Neural progenitor cell (in vitro differentiated cells): Measurements from ENCODE around the gene TCTA. TPM values are rescaled to one million over a fixed set of nuclear protein-coding genes. Genes with fewer than 3 reads are reported as not detected.

Source experiments
- DNase-seq: peaks from one replicate; pipeline ENCODE4 v3.0.0-alpha.2; 2016; ENCODE audit warnings: low spot score
- H2AFZ ChIP-seq: fragments of 200-600 bp; sonication (generic); replicated peaks from 2 replicates; pipeline ENCODE4 v1.6.1; 2016; ENCODE audit warnings: antibody characterized with exemption
- H3F3A ChIP-seq: fragments of 200-600 bp; sonication (generic); 2 replicates; pipeline ENCODE4 v1.6.1; 2016; ENCODE audit warnings: antibody characterized with exemption, low read depth
- H3K27ac ChIP-seq: fragments of 200-600 bp; sonication (generic); 2 replicates; pipeline ENCODE4 v1.5.1; 2016; ENCODE audit warnings: mild to moderate bottlenecking
- H3K27me3 ChIP-seq: fragments of 200-600 bp; sonication (generic); 2 replicates; pipeline ENCODE4 v1.6.1; 2016; ENCODE audit warnings: mild to moderate bottlenecking, moderate library complexity
- H3K36me3 ChIP-seq: fragments of 200-600 bp; sonication (generic); 2 replicates; pipeline ENCODE4 v1.5.1; 2016
- H3K4me1 ChIP-seq: fragments of 200-600 bp; sonication (generic); 2 replicates; pipeline ENCODE4 v1.6.1; 2016; ENCODE audit warnings: mixed run types
- H3K4me2 ChIP-seq: fragments of 200-600 bp; sonication (generic); 2 replicates; pipeline ENCODE4 v1.6.1; 2016
- H3K4me3 ChIP-seq: fragments of 200-600 bp; sonication (generic); 2 replicates; pipeline ENCODE4 v1.5.1; 2016
- H3K79me2 ChIP-seq: fragments of 200-600 bp; sonication (generic); 2 replicates; pipeline ENCODE4 v1.6.1; 2016; ENCODE audit warnings: low read depth
- H3K9ac ChIP-seq: fragments of 200-600 bp; sonication (generic); 2 replicates; pipeline ENCODE4 v1.6.1; 2016
- H3K9me3 ChIP-seq: fragments of 200-600 bp; sonication (generic); 2 replicates; pipeline ENCODE4 v1.5.1; 2016; ENCODE audit warnings: low read depth
- H4K20me1 ChIP-seq: fragments of 200-600 bp; sonication (generic); 2 replicates; pipeline ENCODE4 v1.6.1; 2016; ENCODE audit warnings: low read depth
- H3K27ac Mint-ChIP-seq: 3 replicates; pipeline ENCODE4 v1.8.0; 2021; ENCODE audit warnings: mixed read lengths
- H3K27me3 Mint-ChIP-seq: 2 replicates; pipeline ENCODE4 v1.8.0; 2022; ENCODE audit warnings: low read depth, mild to moderate bottlenecking, inconsistent platforms, moderate library complexity, mixed read lengths; ENCODE audit not compliant: insufficient read depth
- H3K36me3 Mint-ChIP-seq: 3 replicates; pipeline ENCODE4 v1.8.0; 2021; ENCODE audit warnings: mixed read lengths
- H3K4me1 Mint-ChIP-seq: 3 replicates; pipeline ENCODE4 v1.8.0; 2021; ENCODE audit warnings: mixed read lengths
- H3K4me3 Mint-ChIP-seq: 3 replicates; pipeline ENCODE4 v1.8.0; 2021; ENCODE audit warnings: mild to moderate bottlenecking, moderate library complexity, mixed read lengths
- H3K9me3 Mint-ChIP-seq: 3 replicates; pipeline ENCODE4 v1.8.0; 2020; ENCODE audit warnings: mixed read lengths
- EZH2 ChIP-seq: fragments of 200-600 bp; sonication (generic); IDR thresholded peaks from 2 replicates; pipeline ENCODE4 v1.6.1; 2017; ENCODE audit warnings: antibody characterized with exemption, mild to moderate bottlenecking, moderate library complexity
- EZH2phosphoT487 ChIP-seq: fragments of 200-600 bp; sonication (generic); IDR thresholded peaks from 2 replicates; pipeline ENCODE4 v1.6.1; 2017; ENCODE audit warnings: antibody characterized with exemption
- total RNA-seq: library from RNA; depleted of rRNA; stranded (reverse); fragments of >200 nt; gene quantifications from 2 replicates; pipeline ENCODE4 v1.2.3, GENCODE V29; 2015; ENCODE audit warnings: low replicate concordance
- TF ChIP-seq, protein P1 (sequence below): fragments of 200-600 bp; sonication (generic); IDR thresholded peaks from 2 replicates; pipeline ENCODE4 v1.5.1; 2017; ENCODE audit warnings: antibody characterized with exemption, mild to moderate bottlenecking

Gene TCTA
- total RNA-seq, 1 donor from 2014 or later: 1.4 TPM

DNA sequence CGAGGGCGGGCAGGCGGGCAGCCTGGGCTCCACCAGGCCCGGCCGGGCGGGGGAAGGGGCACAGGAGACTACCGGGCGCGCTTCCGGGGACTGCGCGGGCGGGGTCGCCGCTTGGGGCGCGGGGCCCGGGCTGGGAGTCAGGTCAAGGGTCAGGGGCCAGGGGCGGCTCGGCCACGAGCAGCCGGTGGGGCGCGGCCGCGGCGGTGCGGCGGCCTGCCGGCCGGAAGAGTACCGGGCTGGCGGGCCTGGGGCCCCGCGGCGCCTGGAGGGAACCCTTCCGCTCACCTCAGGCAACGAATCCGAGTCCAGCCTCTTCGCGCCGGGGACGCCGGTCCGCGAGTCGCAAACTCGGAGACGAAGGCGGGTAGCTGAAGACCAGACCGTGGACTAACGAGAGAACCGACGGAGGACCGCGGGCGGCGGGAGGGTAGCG lies 672 bp upstream of the TCTA start:
- Histone ChIP-seq H4K20me1 (peaks cover 48% of the 10 kb centered on the region), H3K27ac (peak overlapping the region; percentile 92), H3F3A (peaks cover 15% of the 10 kb centered on the region), H3K4me2 (peak overlapping the region; percentile 89), H3K9me3 (no peaks in the 10 kb centered on the region), H3K4me3 (peak overlapping the region; percentile 84), H3K79me2 (peaks cover 55% of the 10 kb centered on the region), H3K9ac (peak overlapping the region; percentile 87), H3K27me3 (no peaks in the 10 kb centered on the region), H2AFZ (no peak overlapping the region), H3K36me3 (no peaks in the 10 kb centered on the region), H3K4me1 (peaks cover 12% of the 10 kb centered on the region)
- Mint-ChIP-seq H3K4me1 (peaks cover 33% of the 10 kb centered on the region), H3K27me3 (peaks cover 4% of the 10 kb centered on the region), H3K36me3 (peaks cover 2% of the 10 kb centered on the region), H3K4me3 (peak overlapping the region; percentile 92), H3K27ac (no peak overlapping the region), H3K9me3 (no peaks in the 10 kb centered on the region)
- DNase-seq: peak; percentile 86
- TF ChIP-seq EZH2: no peak
- TF ChIP-seq, protein P1, sequence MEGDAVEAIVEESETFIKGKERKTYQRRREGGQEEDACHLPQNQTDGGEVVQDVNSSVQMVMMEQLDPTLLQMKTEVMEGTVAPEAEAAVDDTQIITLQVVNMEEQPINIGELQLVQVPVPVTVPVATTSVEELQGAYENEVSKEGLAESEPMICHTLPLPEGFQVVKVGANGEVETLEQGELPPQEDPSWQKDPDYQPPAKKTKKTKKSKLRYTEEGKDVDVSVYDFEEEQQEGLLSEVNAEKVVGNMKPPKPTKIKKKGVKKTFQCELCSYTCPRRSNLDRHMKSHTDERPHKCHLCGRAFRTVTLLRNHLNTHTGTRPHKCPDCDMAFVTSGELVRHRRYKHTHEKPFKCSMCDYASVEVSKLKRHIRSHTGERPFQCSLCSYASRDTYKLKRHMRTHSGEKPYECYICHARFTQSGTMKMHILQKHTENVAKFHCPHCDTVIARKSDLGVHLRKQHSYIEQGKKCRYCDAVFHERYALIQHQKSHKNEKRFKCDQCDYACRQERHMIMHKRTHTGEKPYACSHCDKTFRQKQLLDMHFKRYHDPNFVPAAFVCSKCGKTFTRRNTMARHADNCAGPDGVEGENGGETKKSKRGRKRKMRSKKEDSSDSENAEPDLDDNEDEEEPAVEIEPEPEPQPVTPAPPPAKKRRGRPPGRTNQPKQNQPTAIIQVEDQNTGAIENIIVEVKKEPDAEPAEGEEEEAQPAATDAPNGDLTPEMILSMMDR: no peak
- no peak for TF ChIP-seq EZH2phosphoT487

DNA sequence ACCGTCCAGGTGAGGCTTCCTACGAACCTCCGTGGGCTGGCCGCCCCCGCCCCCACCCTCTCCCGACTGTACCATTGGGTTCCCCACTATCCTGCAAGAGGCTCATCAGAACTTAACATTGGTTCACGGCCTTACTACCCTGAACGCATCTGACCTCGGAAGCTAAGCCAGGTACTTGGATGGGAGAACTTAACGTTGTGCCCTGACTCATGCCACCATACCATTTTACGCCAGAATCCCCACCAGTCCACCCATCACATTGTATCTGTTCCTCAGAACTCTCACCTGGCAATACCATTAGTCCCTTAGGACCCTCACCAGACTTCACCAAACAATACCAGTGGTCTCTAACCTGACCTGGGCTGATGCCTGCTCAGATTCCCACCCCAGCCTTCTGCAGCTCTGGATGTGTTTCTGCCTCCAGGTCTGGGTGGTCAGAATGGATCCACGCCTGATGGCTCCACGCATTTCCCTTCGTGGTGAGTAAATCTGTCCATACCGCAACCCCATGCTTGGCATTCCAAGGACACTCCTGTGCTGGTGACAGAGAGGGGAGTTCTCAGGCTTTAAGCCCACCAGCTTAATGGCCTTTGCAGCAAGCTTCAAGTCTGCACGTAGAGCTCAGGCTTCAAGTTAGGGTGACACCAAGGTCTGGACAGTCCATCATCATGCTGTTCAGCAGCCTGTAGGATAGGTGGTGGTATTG lies 562 bp downstream of the TCTA start:
- peaks cover 15% of the 10 kb centered on the region for H3F3A ChIP-seq
- no peak for TF ChIP-seq EZH2phosphoT487
- no peak for TF ChIP-seq EZH2
- TF ChIP-seq, protein P1: no peak
- H3K27me3 Mint-ChIP-seq: peaks cover 4% of the 10 kb centered on the region
- H3K4me1 ChIP-seq: peaks cover 12% of the 10 kb centered on the region
- no peaks in the 10 kb centered on the region for H3K27me3 ChIP-seq
- peak; percentile 32 for DNase-seq
- H3K9me3 Mint-ChIP-seq: no peaks in the 10 kb centered on the region
- peaks cover 36% of the 10 kb centered on the region for H4K20me1 ChIP-seq
- H3K36me3 ChIP-seq: no peaks in the 10 kb centered on the region
- peak overlapping the region; percentile 22 for H2AFZ ChIP-seq
- no peaks in the 10 kb centered on the region for H3K9me3 ChIP-seq
- H3K9ac ChIP-seq: peak overlapping the region; percentile 27
- H3K27ac ChIP-seq: no peak overlapping the region
- peak overlapping the region; percentile 31 for H3K27ac Mint-ChIP-seq
- peaks cover 2% of the 10 kb centered on the region for H3K36me3 Mint-ChIP-seq
- H3K79me2 ChIP-seq: peaks cover 43% of the 10 kb centered on the region
- peak overlapping the region; percentile 89 for H3K4me2 ChIP-seq
- H3K4me3 Mint-ChIP-seq: peak overlapping the region; percentile 92
- H3K4me3 ChIP-seq: peak overlapping the region; percentile 84
- H3K4me1 Mint-ChIP-seq: peaks cover 25% of the 10 kb centered on the region

DNA sequence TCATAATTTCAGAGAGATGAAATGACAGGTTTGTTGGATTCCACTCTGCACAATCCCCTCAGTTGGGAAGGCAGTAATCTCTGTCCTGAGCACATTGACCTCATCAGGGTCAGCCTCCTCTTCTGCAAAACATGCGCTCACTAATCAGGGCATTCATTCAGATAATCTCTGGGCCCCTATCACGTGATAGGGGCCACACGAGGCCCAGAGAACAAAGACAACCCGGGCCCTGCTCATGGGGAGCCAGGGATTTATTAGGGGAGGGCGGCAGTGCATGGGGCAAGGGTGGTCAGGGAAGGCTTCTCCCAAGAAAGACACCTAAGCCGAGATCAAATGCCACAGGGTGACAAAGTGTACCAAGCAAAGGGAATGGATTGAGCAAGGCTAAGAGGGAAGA lies 1.1 kb downstream of the TCTA start:
- H3K27ac ChIP-seq: no peak overlapping the region
- TF ChIP-seq, protein P1: no peak
- TF ChIP-seq EZH2phosphoT487 (no peak), EZH2 (no peak)
- no peak overlapping the region for H3K9ac ChIP-seq
- H3K4me1 ChIP-seq: peaks cover 12% of the 10 kb centered on the region
- no peak for DNase-seq
- Mint-ChIP-seq H3K4me1 (peaks cover 24% of the 10 kb centered on the region), H3K27ac (no peak overlapping the region), H3K9me3 (no peaks in the 10 kb centered on the region), H3K27me3 (peaks cover 4% of the 10 kb centered on the region), H3K4me3 (peak overlapping the region; percentile 92), H3K36me3 (peaks cover 2% of the 10 kb centered on the region)
- H3K4me3 ChIP-seq: no peak overlapping the region
- peaks cover 15% of the 10 kb centered on the region for H3F3A ChIP-seq
- no peaks in the 10 kb centered on the region for H3K36me3 ChIP-seq
- H4K20me1 ChIP-seq: peaks cover 30% of the 10 kb centered on the region
- H3K27me3 ChIP-seq: no peaks in the 10 kb centered on the region
- peak overlapping the region; percentile 89 for H3K4me2 ChIP-seq
- H3K9me3 ChIP-seq: no peaks in the 10 kb centered on the region
- H2AFZ ChIP-seq: no peak overlapping the region
- H3K79me2 ChIP-seq: peaks cover 37% of the 10 kb centered on the region
